GM12801 (cell line): ENCODE measurements around the gene HPGDS.

Experiments used
- CTCF ChIP-seq: IDR thresholded peaks from one replicate; pipeline ENCODE4 v1.5.1; 2011; ENCODE audit warnings: control low read depth; ENCODE audit not compliant: insufficient read length; ENCODE audit errors: extremely low read depth

Gene HPGDS

GRCh38 chr4:94345266-94345665 lies 2.6 kb upstream of the HPGDS start:
- TF ChIP-seq CTCF = no peak

- no peak for TF ChIP-seq CTCF
These were observed 1.8 kb upstream of the HPGDS start for GRCh38 chr4:94344457-94344856.

- no peak for TF ChIP-seq CTCF
These were observed 910 bp downstream of the HPGDS start for GRCh38 chr4:94341481-94342370.

- TF ChIP-seq CTCF = no peak
These were observed 2.9 kb downstream of the HPGDS start for GRCh38 chr4:94339779-94340178.

GRCh38 chr4:94338681-94339351 lies 3.8 kb downstream of the HPGDS start:
- TF ChIP-seq CTCF = no peak

- no peak for TF ChIP-seq CTCF
These were observed 6.3 kb downstream of the HPGDS start for GRCh38 chr4:94336303-94336702.

- TF ChIP-seq CTCF = no peak
These were observed 7.7 kb downstream of the HPGDS start for GRCh38 chr4:94334962-94335361.
